B cell (primary cell): Measurements from ENCODE around the gene NDUFV3. TPM values are rescaled to one million over a fixed set of nuclear protein-coding genes. Genes with fewer than 3 reads are reported as not detected.

Experiments used
- ATAC-seq: fragments of 200-7000 bp; cut with Tn5 transposase; one replicate; pipeline ENCODE4 v1.10.0; 2021; ENCODE audit warnings: low read depth, mild to moderate bottlenecking, moderate number of reproducible peaks, moderate library complexity
- CTCF ChIA-PET: fragments of 350-600 bp; sonication (Branson Sonifier 250); formaldehyde crosslinking; loops from one replicate; lab custom pipeline; 2021; ENCODE audit warnings: antibody characterized with exemption, inconsistent platforms; lab: Charles Lee
- POLR2A ChIA-PET: fragments of 350-600 bp; sonication (Branson Sonifier 250); formaldehyde crosslinking; loops from one replicate; lab custom pipeline; 2021; ENCODE audit warnings: antibody characterized with exemption; lab: Charles Lee
- DNase-seq: peaks from one replicate; pipeline ENCODE4 v3.0.0; 2013
- H2AFZ ChIP-seq: 2 replicates; pipeline ENCODE4 v1.6.1; 2012; ENCODE audit warnings: mild to moderate bottlenecking, low read depth, low read length; ENCODE audit not compliant: insufficient read depth, poor library complexity, severe bottlenecking
- H3K27ac ChIP-seq, 2 donors: 1 replicate in 1 of 2; 2 replicates in 1 of 2; pipeline ENCODE4 v1.5.1; 2012 to 2013; ENCODE audit warnings: low read length in 2 of 2, mild to moderate bottlenecking in 2 of 2, moderate library complexity in 1 of 2
- H3K27me3 ChIP-seq, 4 experiments: fragments of 200-600 bp in 1 of 4; sonication (generic) in 1 of 4; replicated peaks in 1 of 4; 1 replicate in 2 of 4; 2 replicates in 2 of 4; pipeline versions ENCODE4 v1.6.1 to v1.7.0; 2013 to 2016; ENCODE audit warnings: low read length in 3 of 4, mild to moderate bottlenecking in 2 of 4, mixed read lengths in 1 of 4, moderate library complexity in 1 of 4; ENCODE audit not compliant: insufficient read depth in 4 of 4, control insufficient read depth in 3 of 4; ENCODE audit errors: control extremely low read depth in 1 of 4
- H3K36me3 ChIP-seq, 2 experiments: replicated peaks in 1 of 2; 1 replicate in 1 of 2; 2 replicates in 1 of 2; pipeline versions ENCODE4 v1.6.1 to v1.7.1; 2013; ENCODE audit warnings: low read length in 1 of 2; ENCODE audit not compliant: insufficient read depth in 2 of 2, control insufficient read depth in 1 of 2; ENCODE audit errors: control extremely low read depth in 1 of 2, extremely low read depth in 1 of 2
- H3K4me1 ChIP-seq, 2 donors: fragments of 200-600 bp in 1 of 2; sonication (generic) in 1 of 2; 1 replicate in 1 of 2; 2 replicates in 1 of 2; pipeline versions ENCODE4 v1.5.1 to v1.6.1; 2013 to 2017; ENCODE audit warnings: low read length in 2 of 2; ENCODE audit not compliant: control insufficient read depth in 2 of 2, insufficient read depth in 2 of 2
- H3K4me2 ChIP-seq: replicated peaks from 2 replicates; pipeline ENCODE3; 2012; ENCODE audit warnings: mild to moderate bottlenecking, low read depth, low read length; ENCODE audit not compliant: poor library complexity, severe bottlenecking
- H3K4me3 ChIP-seq, 5 experiments: fragments of 200-600 bp in 1 of 5; sonication (generic) in 1 of 5; 1 replicate in 3 of 5; 2 replicates in 2 of 5; pipeline versions ENCODE4 v1.5.1 to v1.7.0; 2011 to 2016; ENCODE audit warnings: low read length in 4 of 5, mild to moderate bottlenecking in 4 of 5, low read depth in 2 of 5, control low read depth in 1 of 5, moderate library complexity in 1 of 5; ENCODE audit not compliant: insufficient read depth in 1 of 5; ENCODE audit errors: control extremely low read depth in 1 of 5, extremely low read depth in 1 of 5
- H3K79me2 ChIP-seq: fragments of 200-600 bp; sonication (generic); one replicate; pipeline ENCODE4 v1.6.0; 2016; ENCODE audit warnings: low read length; ENCODE audit not compliant: control insufficient read depth, insufficient read depth
- H3K9ac ChIP-seq: fragments of 200-600 bp; sonication (generic); 2 replicates; pipeline ENCODE4 v1.6.1; 2017; ENCODE audit warnings: mild to moderate bottlenecking, low read length, moderate library complexity
- H3K9me3 ChIP-seq, 3 donors: one replicate each; pipeline versions ENCODE4 v1.6.1 to v1.7.1; 2013; ENCODE audit warnings: low read length in 2 of 3; ENCODE audit not compliant: control insufficient read depth in 2 of 3, insufficient read depth in 1 of 3; ENCODE audit errors: control extremely low read depth in 1 of 3
- H4K20me1 ChIP-seq: 2 replicates; pipeline ENCODE4 v1.6.0; 2012; ENCODE audit warnings: mild to moderate bottlenecking, low read length; ENCODE audit not compliant: insufficient read depth, control insufficient read depth, poor library complexity, severe bottlenecking
- H3K27ac Mint-ChIP-seq: one replicate; pipeline ENCODE4 v1.8.0; 2021; ENCODE audit warnings: mixed read lengths
- H3K27me3 Mint-ChIP-seq: one replicate; pipeline ENCODE4 v1.8.0; 2021; ENCODE audit warnings: mixed read lengths
- H3K4me1 Mint-ChIP-seq: one replicate; pipeline ENCODE4 v1.8.0; 2021; ENCODE audit warnings: mixed read lengths
- H3K4me3 Mint-ChIP-seq: one replicate; pipeline ENCODE4 v1.8.0; 2021; ENCODE audit warnings: mixed read lengths
- H3K9me3 Mint-ChIP-seq: one replicate; pipeline ENCODE4 v1.8.0; 2022; ENCODE audit warnings: mixed read lengths; ENCODE audit not compliant: insufficient read depth
- EZH2 ChIP-seq: IDR thresholded peaks from 2 replicates; pipeline ENCODE4 v1.6.1; 2012; ENCODE audit warnings: borderline replicate concordance, low read depth, mild to moderate bottlenecking, moderate library complexity, low read length; ENCODE audit not compliant: insufficient read depth, poor library complexity, severe bottlenecking
- WGBS: methylation state at CpG from one replicate; pipeline ENCODE4 v1.1.5; 2013; ENCODE audit warnings: missing lambda C conversion rate; ENCODE audit not compliant: insufficient coverage; 5-methylcytosine and 5-hydroxymethylcytosine counted together
- intact Hi-C: fragments of 100-400 bp; cut with micrococcal nuclease; formaldehyde crosslinking; loops from one replicate; pipeline ENCODE4 v1.10.0; 2022
- polyA plus RNA-seq: library from polyadenylated mRNA; depleted of rRNA; stranded (reverse); fragments of >200 nt; gene quantifications from 2 replicates; pipeline ENCODE4 v1.2.3, GENCODE V29; 2012
- total RNA-seq, 2 donors: library from RNA; stranded (reverse); fragments of 120-200 nt in 1 of 2; gene quantifications; 1 replicate in 1 of 2; 2 replicates in 1 of 2; pipeline versions ENCODE4 v1.2.3 to v1.2.4, GENCODE V29; 2013 to 2022
- TF ChIP-seq, protein P1 (sequence below): fragments of 200-600 bp; IDR thresholded peaks from one replicate; pipeline ENCODE4 v1.8.0; 2022; ENCODE audit warnings: antibody characterized with exemption, mild to moderate bottlenecking

Gene NDUFV3
- total and polyA plus RNA-seq, 2 donors (not counting 1 experiment from before 2014, with no cell fraction given), result 14.0 to 29.7 TPM

DNA sequence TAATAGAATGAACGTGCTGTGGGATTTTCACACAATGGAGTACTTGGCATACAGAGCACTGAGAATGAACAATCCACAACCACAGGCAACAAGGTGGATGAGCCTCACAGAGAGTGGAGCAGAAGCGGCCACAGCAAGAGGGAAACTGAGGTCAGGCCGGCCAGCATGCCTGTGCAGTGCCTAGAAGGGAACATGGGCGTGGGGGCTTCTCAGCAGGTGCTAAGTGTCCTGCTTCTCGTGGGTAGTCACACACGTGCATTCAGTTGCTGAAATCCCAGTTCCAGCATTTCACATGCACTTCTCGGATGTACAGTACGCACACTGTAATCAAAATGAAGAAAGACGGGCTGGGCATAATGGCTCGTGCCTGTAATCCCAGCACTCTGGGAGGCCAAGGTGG is 46.9 kb upstream of the NDUFV3 start:
- ATAC-seq, result no peak
- Mint-ChIP-seq H3K4me1 (no peaks in the 10 kb centered on the region), H3K4me3 (no peak overlapping the region), H3K9me3 (no peaks in the 10 kb centered on the region), H3K27me3 (no peaks in the 10 kb centered on the region), H3K27ac (no peak overlapping the region)
- whole genome bisulfite sequencing, result 99% methylated on average over 10 of the region's 10 CpGs
- TF ChIP-seq, protein P1, sequence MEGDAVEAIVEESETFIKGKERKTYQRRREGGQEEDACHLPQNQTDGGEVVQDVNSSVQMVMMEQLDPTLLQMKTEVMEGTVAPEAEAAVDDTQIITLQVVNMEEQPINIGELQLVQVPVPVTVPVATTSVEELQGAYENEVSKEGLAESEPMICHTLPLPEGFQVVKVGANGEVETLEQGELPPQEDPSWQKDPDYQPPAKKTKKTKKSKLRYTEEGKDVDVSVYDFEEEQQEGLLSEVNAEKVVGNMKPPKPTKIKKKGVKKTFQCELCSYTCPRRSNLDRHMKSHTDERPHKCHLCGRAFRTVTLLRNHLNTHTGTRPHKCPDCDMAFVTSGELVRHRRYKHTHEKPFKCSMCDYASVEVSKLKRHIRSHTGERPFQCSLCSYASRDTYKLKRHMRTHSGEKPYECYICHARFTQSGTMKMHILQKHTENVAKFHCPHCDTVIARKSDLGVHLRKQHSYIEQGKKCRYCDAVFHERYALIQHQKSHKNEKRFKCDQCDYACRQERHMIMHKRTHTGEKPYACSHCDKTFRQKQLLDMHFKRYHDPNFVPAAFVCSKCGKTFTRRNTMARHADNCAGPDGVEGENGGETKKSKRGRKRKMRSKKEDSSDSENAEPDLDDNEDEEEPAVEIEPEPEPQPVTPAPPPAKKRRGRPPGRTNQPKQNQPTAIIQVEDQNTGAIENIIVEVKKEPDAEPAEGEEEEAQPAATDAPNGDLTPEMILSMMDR, result no peak
- TF ChIP-seq EZH2, result no peak
- ChIA-PET CTCF (no interaction called here), POLR2A (no interaction called here)
- intact Hi-C loops, result no loop called here
- H3K27ac ChIP-seq, result no peak overlapping the region
- H3K4me1 ChIP-seq, result no peaks in the 10 kb centered on the region
- H3K27me3 ChIP-seq, result no peaks in the 10 kb centered on the region
- no peak for DNase-seq
- H2AFZ ChIP-seq, result no peak overlapping the region
- no peak overlapping the region for H3K9ac ChIP-seq
- H3K4me2 ChIP-seq, result no peak overlapping the region
- peaks cover 0 to 65% of the 10 kb centered on the region in 2 experiments for H3K36me3 ChIP-seq
- H3K4me3 ChIP-seq, result no peak overlapping the region
- peaks cover 49% of the 10 kb centered on the region for H4K20me1 ChIP-seq
- peaks cover 36% of the 10 kb centered on the region for H3K79me2 ChIP-seq
- H3K9me3 ChIP-seq, result peaks cover 0 to 3% (median 0%) of the 10 kb centered on the region in 3 donors

DNA sequence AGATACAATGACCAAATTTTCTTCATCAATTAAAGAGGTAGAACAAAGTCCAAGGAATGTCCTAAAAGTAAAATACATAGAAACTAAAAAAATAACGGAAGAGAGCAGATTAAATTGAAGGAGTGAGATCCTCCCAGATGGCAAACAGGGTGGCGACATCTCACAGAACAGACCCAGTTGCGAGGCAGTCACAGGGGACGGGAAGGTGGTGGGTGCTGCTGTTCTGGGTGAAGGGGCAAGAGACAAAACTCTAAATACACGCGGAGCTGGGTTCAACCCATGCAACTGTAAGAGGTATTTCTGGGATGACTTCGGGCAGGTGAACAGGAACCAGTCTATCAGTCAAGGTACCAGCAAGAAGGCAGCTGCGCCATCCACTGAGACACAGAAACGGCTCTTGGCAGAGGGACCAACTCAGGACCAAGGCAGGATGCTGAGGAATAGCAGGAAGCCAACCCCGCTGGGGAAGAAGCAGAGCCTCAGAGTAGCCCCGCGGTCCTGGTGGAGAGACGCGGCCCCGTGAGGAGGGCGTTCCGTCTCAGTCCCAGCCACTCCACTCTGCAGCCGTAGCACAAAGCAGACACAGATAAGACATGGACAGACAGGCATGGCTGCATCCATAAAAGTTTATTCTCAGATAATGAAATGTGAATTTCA is 45.9 kb upstream of the NDUFV3 start:
- no peak for TF ChIP-seq EZH2
- TF ChIP-seq, protein P1, result no peak
- Histone ChIP-seq H2AFZ (no peak overlapping the region), H3K36me3 (peaks cover 0 to 67% of the 10 kb centered on the region in 2 experiments), H3K9ac (no peak overlapping the region), H3K27me3 (no peaks in the 10 kb centered on the region), H4K20me1 (peaks cover 40% of the 10 kb centered on the region), H3K9me3 (peaks cover 0 to 3% (median 0%) of the 10 kb centered on the region in 3 donors), H3K79me2 (peaks cover 33% of the 10 kb centered on the region), H3K4me2 (no peak overlapping the region), H3K4me3 (no peak overlapping the region), H3K27ac (no peak overlapping the region), H3K4me1 (no peaks in the 10 kb centered on the region)
- 85% methylated on average over 14 of the region's 18 CpGs for WGBS
- intact Hi-C loops, result no loop called here
- POLR2A ChIA-PET, result no interaction called here
- Mint-ChIP-seq H3K4me3 (no peak overlapping the region), H3K9me3 (no peaks in the 10 kb centered on the region), H3K27ac (no peak overlapping the region), H3K27me3 (no peaks in the 10 kb centered on the region), H3K4me1 (no peaks in the 10 kb centered on the region)
- CTCF ChIA-PET, result interaction anchor here (0.6 kb wide), 1 partner anchor 287 kb away, joined by 3 read pairs; no protein-coding TSS in a partner anchor
- ATAC-seq (no peak), DNase-seq (no peak)
